ENCODE measurements around the gene VAMP2. TPM values are rescaled to one million over a fixed set of nuclear protein-coding genes. Genes with fewer than 3 reads are reported as not detected.

VAMP2 gene
- total and polyA plus RNA-seq, 4 donors: 33.9 to 76.2 (median 45.8) TPM

DNA sequence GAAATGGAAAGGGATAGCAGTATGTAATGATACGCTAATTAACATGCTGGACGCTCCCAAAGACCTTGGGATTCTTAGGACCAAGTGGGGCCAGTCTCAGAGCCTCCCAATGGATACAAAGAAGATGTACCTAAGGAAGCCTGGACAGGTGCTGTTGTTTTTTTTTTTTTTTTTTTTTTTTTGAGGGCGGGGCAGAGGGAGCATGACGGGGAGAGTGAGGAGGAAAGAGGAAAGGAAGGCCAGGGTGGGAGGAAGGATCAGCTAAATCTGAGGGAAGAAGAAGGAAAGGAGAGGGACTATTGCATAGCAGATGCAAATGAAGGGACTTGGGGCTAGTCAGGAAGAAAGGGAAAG lies 2.5 kb downstream of the VAMP2 start:
- Histone ChIP-seq H3K27me3 (ENCODE audit: control insufficient read depth in 3 of 3, insufficient read depth in 3 of 3, low read length in 2 of 3) (no peaks in the 10 kb centered on the region), H3K9ac (ENCODE audit: insufficient read depth in 1 of 2, low read length in 2 of 2) (no peak overlapping the region), H3K27ac (ENCODE audit: low read depth in 1 of 2, low read length in 1 of 2) (no peak overlapping the region), H3K9me3 (ENCODE audit: control insufficient read depth in 4 of 4, insufficient read depth in 3 of 4, low read length in 3 of 4) (no peaks in the 10 kb centered on the region), H3K36me3 (ENCODE audit: control insufficient read depth in 4 of 4, insufficient read depth in 4 of 4, low read length in 4 of 4) (peaks cover 3 to 26% (median 14%) of the 10 kb centered on the region in 4 donors), H3K4me1 (ENCODE audit: control insufficient read depth in 5 of 5, insufficient read depth in 5 of 5, low read length in 5 of 5) (peaks cover 10 to 52% (median 28%) of the 10 kb centered on the region in 5 donors), H3K4me3 (no peak overlapping the region)
- 64 to 68% methylated on average over 3 to 4 of the region's 4 CpGs for WGBS, 2 donors
- DNase-seq (no peak), ATAC-seq (ENCODE audit: insufficient read depth, low FRiP score) (no peak)
- TF ChIP-seq, protein P1, sequence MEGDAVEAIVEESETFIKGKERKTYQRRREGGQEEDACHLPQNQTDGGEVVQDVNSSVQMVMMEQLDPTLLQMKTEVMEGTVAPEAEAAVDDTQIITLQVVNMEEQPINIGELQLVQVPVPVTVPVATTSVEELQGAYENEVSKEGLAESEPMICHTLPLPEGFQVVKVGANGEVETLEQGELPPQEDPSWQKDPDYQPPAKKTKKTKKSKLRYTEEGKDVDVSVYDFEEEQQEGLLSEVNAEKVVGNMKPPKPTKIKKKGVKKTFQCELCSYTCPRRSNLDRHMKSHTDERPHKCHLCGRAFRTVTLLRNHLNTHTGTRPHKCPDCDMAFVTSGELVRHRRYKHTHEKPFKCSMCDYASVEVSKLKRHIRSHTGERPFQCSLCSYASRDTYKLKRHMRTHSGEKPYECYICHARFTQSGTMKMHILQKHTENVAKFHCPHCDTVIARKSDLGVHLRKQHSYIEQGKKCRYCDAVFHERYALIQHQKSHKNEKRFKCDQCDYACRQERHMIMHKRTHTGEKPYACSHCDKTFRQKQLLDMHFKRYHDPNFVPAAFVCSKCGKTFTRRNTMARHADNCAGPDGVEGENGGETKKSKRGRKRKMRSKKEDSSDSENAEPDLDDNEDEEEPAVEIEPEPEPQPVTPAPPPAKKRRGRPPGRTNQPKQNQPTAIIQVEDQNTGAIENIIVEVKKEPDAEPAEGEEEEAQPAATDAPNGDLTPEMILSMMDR (IDR thresholded peaks at IDR 0.05; ENCODE audit: control extremely low read depth, extremely low read depth): no peak

DNA sequence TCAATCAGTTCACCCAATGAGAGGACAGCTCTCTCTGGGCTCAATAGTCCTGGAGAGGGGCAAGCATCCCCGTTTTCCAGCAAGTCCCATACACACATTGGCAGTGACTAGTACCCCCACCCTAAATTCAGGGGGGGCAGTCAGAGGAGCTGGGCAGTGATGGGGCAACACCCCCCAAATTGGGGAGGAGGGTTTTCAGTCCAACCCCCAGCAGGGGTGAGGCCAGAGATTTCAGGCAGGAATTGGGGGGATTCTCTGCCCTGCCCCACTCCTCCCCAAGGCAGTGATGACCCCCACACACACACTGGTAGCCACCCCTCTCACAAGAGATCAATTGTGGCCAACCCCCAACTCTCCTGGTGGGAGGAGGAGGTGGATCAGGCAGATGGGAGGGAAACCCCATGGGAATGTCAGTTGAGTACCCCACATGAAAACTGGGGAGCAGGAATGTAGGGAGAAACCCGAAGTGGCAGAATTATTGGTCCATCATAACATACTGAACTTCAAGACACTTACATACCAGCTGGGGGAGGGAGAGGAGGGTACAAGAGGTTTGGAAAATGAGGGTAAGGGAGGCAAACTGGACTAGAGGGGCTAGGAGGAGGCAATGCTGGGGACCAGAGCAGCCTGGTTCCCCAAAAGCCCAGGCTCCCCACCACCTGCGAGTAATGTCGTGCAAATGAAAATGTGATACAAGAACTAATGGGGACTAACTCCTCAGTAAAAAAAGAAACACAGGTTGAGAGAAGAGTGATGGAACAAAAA lies 3.1 kb downstream of the VAMP2 start:
- no peak for DNase-seq
- Histone ChIP-seq H3K9ac (ENCODE audit: insufficient read depth in 1 of 2, low read length in 2 of 2) (no peak overlapping the region), H3K4me3 (no peak overlapping the region), H3K27me3 (ENCODE audit: control insufficient read depth in 3 of 3, insufficient read depth in 3 of 3, low read length in 2 of 3) (no peaks in the 10 kb centered on the region), H3K36me3 (ENCODE audit: control insufficient read depth in 4 of 4, insufficient read depth in 4 of 4, low read length in 4 of 4) (peaks cover 3 to 26% (median 14%) of the 10 kb centered on the region in 4 donors), H3K27ac (ENCODE audit: low read depth in 1 of 2, low read length in 1 of 2) (no peak overlapping the region), H3K9me3 (ENCODE audit: control insufficient read depth in 4 of 4, insufficient read depth in 3 of 4, low read length in 3 of 4) (no peaks in the 10 kb centered on the region), H3K4me1 (ENCODE audit: control insufficient read depth in 5 of 5, insufficient read depth in 5 of 5, low read length in 5 of 5) (peaks cover 10 to 53% (median 29%) of the 10 kb centered on the region in 5 donors)
- WGBS, 2 donors: 75 to 89% methylated on average over 4 of the region's 4 CpGs
- TF ChIP-seq, protein P1 (IDR thresholded peaks at IDR 0.05; ENCODE audit: control extremely low read depth, extremely low read depth): no peak
- no peak for ATAC-seq (ENCODE audit: insufficient read depth, low FRiP score)

DNA sequence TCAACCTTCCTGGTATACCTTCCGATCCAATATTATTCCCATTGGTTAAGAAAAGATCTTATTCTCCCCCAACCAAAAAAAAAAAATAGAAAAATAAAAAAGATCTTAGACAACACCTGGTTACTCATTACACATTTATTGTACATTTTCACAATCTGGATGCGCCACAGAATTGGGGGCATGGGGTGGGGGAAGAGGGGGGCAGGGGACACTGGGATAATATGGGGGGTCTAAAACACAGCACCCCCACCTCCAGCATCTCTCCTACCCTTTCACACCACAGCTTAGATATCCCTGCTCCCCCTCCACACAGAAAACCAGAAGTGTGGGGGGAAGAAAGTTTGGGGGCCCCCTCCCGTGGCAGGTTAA lies 3.7 kb downstream of the VAMP2 start:
- Histone ChIP-seq H3K4me1 (ENCODE audit: control insufficient read depth in 5 of 5, insufficient read depth in 5 of 5, low read length in 5 of 5) (peaks cover 8 to 50% (median 26%) of the 10 kb centered on the region in 5 donors), H3K27ac (ENCODE audit: low read depth in 1 of 2, low read length in 1 of 2) (no peak overlapping the region), H3K9me3 (ENCODE audit: control insufficient read depth in 4 of 4, insufficient read depth in 3 of 4, low read length in 3 of 4) (no peaks in the 10 kb centered on the region), H3K9ac (ENCODE audit: insufficient read depth in 1 of 2, low read length in 2 of 2) (no peak overlapping the region), H3K36me3 (ENCODE audit: control insufficient read depth in 4 of 4, insufficient read depth in 4 of 4, low read length in 4 of 4) (peaks cover 3 to 26% (median 14%) of the 10 kb centered on the region in 4 donors), H3K27me3 (ENCODE audit: control insufficient read depth in 3 of 3, insufficient read depth in 3 of 3, low read length in 2 of 3) (no peaks in the 10 kb centered on the region), H3K4me3 (no peak overlapping the region)
- ATAC-seq (ENCODE audit: insufficient read depth, low FRiP score) (no peak), DNase-seq (no peak)
- TF ChIP-seq, protein P1 (IDR thresholded peaks at IDR 0.05; ENCODE audit: control extremely low read depth, extremely low read depth): no peak
- WGBS, 2 donors: 59% methylated on average over 3 of the region's 3 CpGs
